ENCODE results near the gene SLC25A30. TPM values are rescaled to one million over a fixed set of nuclear protein-coding genes. Genes with fewer than 3 reads are reported as not detected.

SLC25A30 gene
- total RNA-seq, 2 donors from 2014 or later, result 12.6 to 14.2 TPM

- intact Hi-C loops (cut with DNase I), result loop anchor here (5.0 kb wide), 1 partner anchor 74 kb away; the partner anchor contains the start of gene TPT1
Measured at GRCh38 chr13:45416516-45417128, 1.6 kb downstream of the SLC25A30 start.

GRCh38 chr13:45415112-45415511, 3.1 kb downstream of the SLC25A30 start:
- DNase-seq (ENCODE audit: low spot score), result no peak
- Histone ChIP-seq H3K9me3 (no peaks in the 10 kb centered on the region), H3K4me3 (peak overlapping the region in 1 of 2 donors; percentile 13), H3K27me3 (replicated peaks; ENCODE audit: insufficient read depth) (no peaks in the 10 kb centered on the region), H3K27ac (peak overlapping the region; percentile 70 to 72), H3K36me3 (no peaks in the 10 kb centered on the region), H3K4me1 (replicated peaks) (peaks cover 14% of the 10 kb centered on the region)
- WGBS, result 75% methylated on average over 1 of the region's 1 CpG
- intact Hi-C loops (cut with DNase I), result loop anchor here (5.0 kb wide), 1 partner anchor 73 kb away; the partner anchor contains the start of gene TPT1
- TF ChIP-seq POLR2AphosphoS5 (IDR thresholded peaks at IDR 0.05) (no peak), POLR2A (IDR thresholded peaks at IDR 0.05) (no peak)

More at GRCh38 chr13:45416516-45417128, 1.6 kb downstream of the SLC25A30 start:
- DNase-seq (ENCODE audit: low spot score), result peak; percentile 42
- Histone ChIP-seq H3K27ac (peak overlapping the region; percentile 89 to 90), H3K4me1 (replicated peaks) (peaks cover 14% of the 10 kb centered on the region), H3K9me3 (no peaks in the 10 kb centered on the region), H3K36me3 (no peaks in the 10 kb centered on the region), H3K27me3 (replicated peaks; ENCODE audit: insufficient read depth) (no peaks in the 10 kb centered on the region), H3K4me3 (peak overlapping the region; percentile 67 to 81)
- WGBS, result 40% methylated on average over 10 of the region's 10 CpGs
- TF ChIP-seq POLR2AphosphoS5 (IDR thresholded peaks at IDR 0.05), result peak; percentile 28
- no peak for TF ChIP-seq POLR2A (IDR thresholded peaks at IDR 0.05)

- Histone ChIP-seq H3K4me3 (peak overlapping the region; percentile 13 to 18), H3K27ac (peak overlapping the region; percentile 70 to 72), H3K27me3 (replicated peaks; ENCODE audit: insufficient read depth) (no peaks in the 10 kb centered on the region), H3K4me1 (replicated peaks) (peaks cover 14% of the 10 kb centered on the region), H3K9me3 (no peaks in the 10 kb centered on the region), H3K36me3 (no peaks in the 10 kb centered on the region)
- WGBS, result 51% methylated on average over 4 of the region's 4 CpGs
- intact Hi-C loops (cut with DNase I), result no loop called here
- TF ChIP-seq POLR2A (IDR thresholded peaks at IDR 0.05) (no peak), POLR2AphosphoS5 (IDR thresholded peaks at IDR 0.05) (no peak), CTCF (IDR thresholded peaks at IDR 0.05) (no peak)
- no peak for DNase-seq (ENCODE audit: low spot score)
Measured at GRCh38 chr13:45413826-45414307, 4.3 kb downstream of the SLC25A30 start.

GRCh38 chr13:45412274-45413049, 5.7 kb downstream of the SLC25A30 start:
- H3K27me3 ChIP-seq (replicated peaks; ENCODE audit: insufficient read depth), result no peaks in the 10 kb centered on the region
- DNase-seq (ENCODE audit: low spot score), result no peak
- no peak overlapping the region for H3K4me3 ChIP-seq
- H3K4me1 ChIP-seq (replicated peaks), result peaks cover 14% of the 10 kb centered on the region
- intact Hi-C loops (cut with DNase I), result no loop called here
- no peaks in the 10 kb centered on the region for H3K36me3 ChIP-seq
- no peak for TF ChIP-seq POLR2A (IDR thresholded peaks at IDR 0.05)
- TF ChIP-seq CTCF (IDR thresholded peaks at IDR 0.05), result no peak
- no peak for TF ChIP-seq POLR2AphosphoS5 (IDR thresholded peaks at IDR 0.05)
- WGBS, result 81% methylated on average over 4 of the region's 4 CpGs
- no peaks in the 10 kb centered on the region for H3K9me3 ChIP-seq
- H3K27ac ChIP-seq, result no peak overlapping the region

GRCh38 chr13:45411631-45412030, 6.5 kb downstream of the SLC25A30 start:
- Histone ChIP-seq H3K27me3 (replicated peaks; ENCODE audit: insufficient read depth) (no peaks in the 10 kb centered on the region), H3K4me3 (no peak overlapping the region), H3K27ac (no peak overlapping the region), H3K36me3 (no peaks in the 10 kb centered on the region), H3K4me1 (replicated peaks) (peaks cover 14% of the 10 kb centered on the region), H3K9me3 (no peaks in the 10 kb centered on the region)
- TF ChIP-seq POLR2A (IDR thresholded peaks at IDR 0.05) (no peak), POLR2AphosphoS5 (IDR thresholded peaks at IDR 0.05) (no peak), CTCF (IDR thresholded peaks at IDR 0.05) (no peak)
- intact Hi-C loops (cut with DNase I), result no loop called here
- 74% methylated on average over 4 of the region's 4 CpGs for WGBS
- no peak for DNase-seq (ENCODE audit: low spot score)

Measured in prostate gland (tissue), 2 donors.